ENCODE results near the gene MEGF8.

MEGF8 gene

DNA sequence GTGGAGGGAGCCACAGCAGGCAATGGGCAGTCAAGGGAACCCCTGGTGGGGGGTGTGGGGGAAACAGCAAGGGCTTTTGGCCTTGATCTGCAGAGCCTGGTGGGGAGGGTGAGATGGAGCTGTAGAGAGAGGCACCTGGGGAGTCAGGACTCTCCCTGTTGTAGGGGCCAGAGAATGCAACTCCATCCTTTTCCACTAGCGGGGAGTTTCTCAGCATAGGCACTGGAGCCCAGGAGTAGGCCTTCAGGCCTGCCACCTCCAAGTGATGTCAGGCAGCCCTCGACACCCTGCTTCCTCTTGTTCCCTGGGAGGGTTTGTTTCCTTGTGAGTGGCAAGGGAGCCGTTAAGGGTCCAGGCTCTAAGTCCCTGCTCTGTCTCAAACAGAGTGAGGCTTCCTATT, 25.0 kb downstream of the MEGF8 start:
- H3K4me2 ChIP-seq (ENCODE audit: low read length, poor library complexity, severe bottlenecking), result no peak overlapping the region
- H3K18ac ChIP-seq (ENCODE audit: low read depth in 1 of 2, low read length in 2 of 2), result no peak overlapping the region
- H2BK15ac ChIP-seq (ENCODE audit: low read depth, poor library complexity, severe bottlenecking), result no peak overlapping the region
- DNase-seq, result no peak
- H2BK12ac ChIP-seq (ENCODE audit: low read length in 2 of 2), result no peak overlapping the region
- peaks cover 1% of the 10 kb centered on the region for H3K4me1 ChIP-seq (ENCODE audit: control insufficient read depth, insufficient read depth, low read depth, low read length)
- H3K79me1 ChIP-seq (replicated peaks; ENCODE audit: low read length, poor library complexity, severe bottlenecking), result peaks cover 2% of the 10 kb centered on the region
- H3K4me3 ChIP-seq (ENCODE audit: insufficient read depth in 1 of 2, low read depth in 1 of 2, low read length in 2 of 2), result no peak overlapping the region
- H2BK5ac ChIP-seq (ENCODE audit: low read depth, low read length, poor library complexity, severe bottlenecking), result no peak overlapping the region
- no CpG with 5 or more reads among the region's 3 CpGs for WGBS
- no peak overlapping the region for H3K27ac ChIP-seq (ENCODE audit: low read length, poor library complexity, severe bottlenecking)
- H4K8ac ChIP-seq (ENCODE audit: low read length), result no peak overlapping the region
- H3K23ac ChIP-seq (ENCODE audit: low read length in 2 of 2), result no peak overlapping the region
- no peak overlapping the region for H2BK120ac ChIP-seq (ENCODE audit: low read depth, low read length)
- H2AFZ ChIP-seq (ENCODE audit: low read depth, low read length), result no peak overlapping the region
- H3K27me3 ChIP-seq (ENCODE audit: control insufficient read depth in 1 of 2, insufficient read depth in 1 of 2, low read length in 2 of 2), result no peaks in the 10 kb centered on the region
- H2AK5ac ChIP-seq (ENCODE audit: low read length, severe bottlenecking), result no peak overlapping the region
- H4K91ac ChIP-seq (ENCODE audit: low read length), result no peak overlapping the region
- no peak overlapping the region for H3K14ac ChIP-seq (ENCODE audit: low read length in 2 of 2)
- no peak overlapping the region for H3K4ac ChIP-seq (ENCODE audit: low read depth in 1 of 2, low read length in 2 of 2)
- no peaks in the 10 kb centered on the region for H3K9me3 ChIP-seq (ENCODE audit: control insufficient read depth, low read length)
- H3K36me3 ChIP-seq (ENCODE audit: control insufficient read depth in 1 of 2, insufficient read depth in 2 of 2, low read depth in 1 of 2, low read length in 2 of 2), result peaks cover 28 to 62% of the 10 kb centered on the region in 2 experiments
- H3K9ac ChIP-seq (ENCODE audit: low read length), result no peak overlapping the region

DNA sequence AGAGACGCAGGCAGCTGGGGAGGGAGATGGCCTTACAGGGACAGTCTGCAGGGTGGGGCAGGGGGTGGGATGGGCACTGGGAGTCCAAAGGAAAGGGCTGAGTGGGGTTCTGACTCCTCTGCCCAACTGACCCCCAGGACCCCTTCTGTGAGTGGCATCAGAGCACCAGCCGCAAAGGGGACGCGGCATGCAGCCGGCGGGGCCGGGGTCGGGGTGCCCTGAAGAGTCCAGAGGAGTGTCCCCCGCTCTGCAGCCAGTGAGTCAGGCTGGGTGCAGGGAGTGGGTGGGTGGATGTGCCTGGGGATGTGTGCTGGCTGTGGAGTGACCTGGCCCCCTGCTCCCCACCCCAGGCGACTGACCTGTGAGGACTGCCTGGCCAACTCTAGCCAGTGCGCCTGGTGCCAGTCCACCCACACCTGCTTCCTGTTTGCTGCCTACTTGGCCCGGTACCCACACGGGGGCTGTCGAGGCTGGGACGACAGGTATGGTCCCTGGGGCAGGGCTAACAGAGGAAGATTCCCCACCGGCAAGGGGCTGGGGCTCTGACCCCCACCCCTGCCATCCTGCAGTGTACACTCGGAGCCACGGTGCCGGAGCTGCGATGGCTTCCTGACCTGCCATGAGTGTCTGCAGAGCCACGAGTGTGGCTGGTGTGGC, 25.8 kb downstream of the MEGF8 start:
- Histone ChIP-seq H3K27ac (ENCODE audit: low read length, poor library complexity, severe bottlenecking) (no peak overlapping the region), H2AFZ (ENCODE audit: low read depth, low read length) (no peak overlapping the region), H3K27me3 (ENCODE audit: control insufficient read depth in 1 of 2, insufficient read depth in 1 of 2, low read length in 2 of 2) (no peaks in the 10 kb centered on the region), H2BK120ac (ENCODE audit: low read depth, low read length) (no peak overlapping the region), H2BK15ac (ENCODE audit: low read depth, poor library complexity, severe bottlenecking) (no peak overlapping the region), H3K79me1 (replicated peaks; ENCODE audit: low read length, poor library complexity, severe bottlenecking) (peaks cover 2% of the 10 kb centered on the region), H3K23ac (ENCODE audit: low read length in 2 of 2) (no peak overlapping the region), H3K9ac (ENCODE audit: low read length) (no peak overlapping the region), H3K9me3 (ENCODE audit: control insufficient read depth, low read length) (no peaks in the 10 kb centered on the region), H3K14ac (ENCODE audit: low read length in 2 of 2) (no peak overlapping the region), H2AK5ac (ENCODE audit: low read length, severe bottlenecking) (no peak overlapping the region), H2BK12ac (ENCODE audit: low read length in 2 of 2) (no peak overlapping the region), H4K91ac (ENCODE audit: low read length) (no peak overlapping the region), H3K36me3 (ENCODE audit: control insufficient read depth in 1 of 2, insufficient read depth in 2 of 2, low read depth in 1 of 2, low read length in 2 of 2) (peaks cover 31 to 69% of the 10 kb centered on the region in 2 experiments), H3K4me1 (ENCODE audit: control insufficient read depth, insufficient read depth, low read depth, low read length) (peaks cover 1% of the 10 kb centered on the region), H3K18ac (ENCODE audit: low read depth in 1 of 2, low read length in 2 of 2) (no peak overlapping the region), H3K4me2 (ENCODE audit: low read length, poor library complexity, severe bottlenecking) (no peak overlapping the region), H4K8ac (ENCODE audit: low read length) (no peak overlapping the region), H3K4me3 (ENCODE audit: insufficient read depth in 1 of 2, low read depth in 1 of 2, low read length in 2 of 2) (peak overlapping the region in 1 of 2 experiments; percentile 29), H3K4ac (ENCODE audit: low read depth in 1 of 2, low read length in 2 of 2) (no peak overlapping the region), H2BK5ac (ENCODE audit: low read depth, low read length, poor library complexity, severe bottlenecking) (no peak overlapping the region)
- DNase-seq, result no peak
- WGBS, result 97% methylated on average over 21 of the region's 21 CpGs

DNA sequence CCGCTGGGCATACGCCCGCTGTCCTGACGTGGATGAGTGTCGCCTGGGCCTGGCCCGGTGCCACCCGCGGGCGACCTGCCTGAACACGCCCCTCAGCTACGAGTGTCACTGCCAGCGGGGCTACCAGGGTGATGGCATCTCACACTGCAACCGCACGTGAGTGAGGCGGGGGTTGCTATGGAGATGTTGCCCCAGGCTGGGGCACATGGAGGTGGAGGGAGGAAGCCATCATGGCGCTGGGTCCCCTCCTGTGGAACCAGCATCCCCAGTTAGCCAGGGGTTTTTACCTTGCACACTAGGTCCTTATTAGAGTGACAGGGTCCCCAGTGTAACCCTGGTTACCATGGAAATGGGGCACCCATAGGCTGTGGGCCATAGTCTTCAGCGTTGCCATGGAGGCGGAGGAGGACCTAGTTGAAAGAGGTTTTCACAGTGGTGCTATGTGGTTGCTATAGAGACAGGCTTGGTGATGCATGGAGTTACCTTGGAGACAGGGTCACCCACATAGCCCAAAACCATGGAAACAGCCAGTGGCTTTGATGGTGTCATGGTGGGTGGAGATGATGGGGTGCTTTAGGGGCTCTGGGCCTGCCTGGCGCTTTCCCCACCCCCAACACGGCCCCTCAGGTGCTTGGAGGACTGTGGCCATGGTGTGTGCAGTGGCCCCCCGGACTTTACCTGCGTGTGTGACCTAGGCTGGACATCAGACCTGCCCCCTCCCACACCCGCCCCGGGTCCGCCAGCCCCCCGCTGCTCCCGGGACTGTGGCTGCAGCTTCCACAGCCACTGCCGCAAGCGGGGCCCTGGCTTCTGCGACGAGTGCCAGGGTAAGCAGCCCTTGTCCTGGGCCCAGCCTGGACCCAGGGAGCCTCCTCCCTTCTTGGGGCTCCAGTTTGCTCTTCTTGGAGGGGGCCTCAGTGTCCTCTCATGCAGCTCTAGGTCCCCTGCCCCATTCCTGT, 27.1 kb downstream of the MEGF8 start:
- Histone ChIP-seq H3K4me2 (ENCODE audit: low read length, poor library complexity, severe bottlenecking) (no peak overlapping the region), H2AK5ac (ENCODE audit: low read length, severe bottlenecking) (no peak overlapping the region), H3K4me3 (ENCODE audit: insufficient read depth in 1 of 2, low read depth in 1 of 2, low read length in 2 of 2) (no peak overlapping the region), H3K36me3 (ENCODE audit: control insufficient read depth in 1 of 2, insufficient read depth in 2 of 2, low read depth in 1 of 2, low read length in 2 of 2) (peaks cover 43 to 83% of the 10 kb centered on the region in 2 experiments), H3K18ac (ENCODE audit: low read depth in 1 of 2, low read length in 2 of 2) (no peak overlapping the region), H3K14ac (ENCODE audit: low read length in 2 of 2) (no peak overlapping the region), H3K9me3 (ENCODE audit: control insufficient read depth, low read length) (no peaks in the 10 kb centered on the region), H4K91ac (ENCODE audit: low read length) (no peak overlapping the region), H3K27ac (ENCODE audit: low read length, poor library complexity, severe bottlenecking) (no peak overlapping the region), H2BK5ac (ENCODE audit: low read depth, low read length, poor library complexity, severe bottlenecking) (no peak overlapping the region), H2BK120ac (ENCODE audit: low read depth, low read length) (no peak overlapping the region), H3K23ac (ENCODE audit: low read length in 2 of 2) (no peak overlapping the region), H2BK15ac (ENCODE audit: low read depth, poor library complexity, severe bottlenecking) (no peak overlapping the region), H3K27me3 (ENCODE audit: control insufficient read depth in 1 of 2, insufficient read depth in 1 of 2, low read length in 2 of 2) (no peaks in the 10 kb centered on the region), H4K8ac (ENCODE audit: low read length) (no peak overlapping the region), H3K9ac (ENCODE audit: low read length) (no peak overlapping the region), H3K79me1 (replicated peaks; ENCODE audit: low read length, poor library complexity, severe bottlenecking) (peaks cover 2% of the 10 kb centered on the region), H2BK12ac (ENCODE audit: low read length in 2 of 2) (no peak overlapping the region), H3K4ac (ENCODE audit: low read depth in 1 of 2, low read length in 2 of 2) (no peak overlapping the region), H2AFZ (ENCODE audit: low read depth, low read length) (no peak overlapping the region), H3K4me1 (ENCODE audit: control insufficient read depth, insufficient read depth, low read depth, low read length) (peaks cover 1% of the 10 kb centered on the region)
- 95% methylated on average over 31 of the region's 31 CpGs for whole genome bisulfite sequencing
- peak; percentile 6 for DNase-seq

GRCh38 chr19:42353341-42354015, 28.0 kb downstream of the MEGF8 start:
- no peaks in the 10 kb centered on the region for H3K27me3 ChIP-seq (ENCODE audit: control insufficient read depth in 1 of 2, insufficient read depth in 1 of 2, low read length in 2 of 2)

More at GRCh38 chr19:42353341-42354015, 28.0 kb downstream of the MEGF8 start:
- Histone ChIP-seq H2AK5ac (ENCODE audit: low read length, severe bottlenecking) (no peak overlapping the region), H3K4ac (ENCODE audit: low read depth in 1 of 2, low read length in 2 of 2) (no peak overlapping the region), H3K4me1 (ENCODE audit: control insufficient read depth, insufficient read depth, low read depth, low read length) (no peaks in the 10 kb centered on the region), H3K23ac (ENCODE audit: low read length in 2 of 2) (no peak overlapping the region), H3K4me3 (ENCODE audit: insufficient read depth in 1 of 2, low read depth in 1 of 2, low read length in 2 of 2) (no peak overlapping the region), H2BK120ac (ENCODE audit: low read depth, low read length) (no peak overlapping the region), H2BK15ac (ENCODE audit: low read depth, poor library complexity, severe bottlenecking) (no peak overlapping the region), H3K4me2 (ENCODE audit: low read length, poor library complexity, severe bottlenecking) (no peak overlapping the region), H2AFZ (ENCODE audit: low read depth, low read length) (no peak overlapping the region), H2BK12ac (ENCODE audit: low read length in 2 of 2) (no peak overlapping the region), H3K18ac (ENCODE audit: low read depth in 1 of 2, low read length in 2 of 2) (no peak overlapping the region), H2BK5ac (ENCODE audit: low read depth, low read length, poor library complexity, severe bottlenecking) (no peak overlapping the region), H3K27ac (ENCODE audit: low read length, poor library complexity, severe bottlenecking) (no peak overlapping the region), H3K9me3 (ENCODE audit: control insufficient read depth, low read length) (no peaks in the 10 kb centered on the region), H3K9ac (ENCODE audit: low read length) (no peak overlapping the region), H4K8ac (ENCODE audit: low read length) (no peak overlapping the region), H3K79me1 (replicated peaks; ENCODE audit: low read length, poor library complexity, severe bottlenecking) (no peaks in the 10 kb centered on the region), H3K36me3 (ENCODE audit: control insufficient read depth in 1 of 2, insufficient read depth in 2 of 2, low read depth in 1 of 2, low read length in 2 of 2) (peaks cover 42 to 85% of the 10 kb centered on the region in 2 experiments), H4K91ac (ENCODE audit: low read length) (no peak overlapping the region), H3K14ac (ENCODE audit: low read length in 2 of 2) (no peak overlapping the region)
- WGBS, result 97% methylated on average over 29 of the region's 29 CpGs
- no peak for DNase-seq
